GM12878 (cell line): ENCODE results near the gene CDC25A.

Experiments
- CTCF ChIP-seq, 3 experiments: IDR thresholded peaks in 2 of 3; conservative IDR thresholded peaks in 1 of 3; 2 replicates each; pipeline ENCODE4 v1.5.1; 2011; ENCODE audit warnings: low read depth in 3 of 3, low read length in 3 of 3, mild to moderate bottlenecking in 3 of 3, control low read depth in 2 of 3, moderate library complexity in 2 of 3, inconsistent platforms in 1 of 3, mixed read lengths in 1 of 3; ENCODE audit not compliant: control insufficient read depth in 2 of 3, insufficient read depth in 1 of 3; ENCODE audit errors: extremely low read depth in 1 of 3
- HDAC2 ChIP-seq: fragments of 200-600 bp; sonication (generic); IDR thresholded peaks from 2 replicates; pipeline ENCODE4 v1.6.1; 2017
- JUNB ChIP-seq: IDR thresholded peaks from 2 replicates; pipeline ENCODE4 v1.6.1; 2016; ENCODE audit warnings: antibody characterized with exemption, mild to moderate bottlenecking
- JUND ChIP-seq: IDR thresholded peaks from 2 replicates; pipeline ENCODE4 v1.6.1; 2012; ENCODE audit warnings: low read depth, mild to moderate bottlenecking, low read length, improper control_type of control experiment, moderate library complexity
- KLF5 ChIP-seq: fragments of 450-650 bp; IDR thresholded peaks from 2 replicates; pipeline ENCODE4 v1.6.1; 2014; ENCODE audit warnings: mild to moderate bottlenecking; ENCODE audit not compliant: partially characterized antibody
- MAX ChIP-seq: IDR thresholded peaks from 2 replicates; pipeline ENCODE4 v1.6.1; 2012; ENCODE audit warnings: low read depth, low read length, improper control_type of control experiment
- POLR2A ChIP-seq: IDR thresholded peaks from 2 replicates; pipeline ENCODE4 v1.6.1; 2011; ENCODE audit warnings: low read depth, mild to moderate bottlenecking, low read length
- RAD21 ChIP-seq: IDR thresholded peaks from 2 replicates; pipeline ENCODE4 v1.6.1; 2011; ENCODE audit warnings: mild to moderate bottlenecking, low read depth, low read length, moderate library complexity; ENCODE audit not compliant: insufficient read depth
- RCOR1 ChIP-seq: conservative IDR thresholded peaks from 2 replicates; pipeline ENCODE4 v1.6.1; 2012; ENCODE audit warnings: low read depth, low read length, improper control_type of control experiment
- SP1 ChIP-seq: IDR thresholded peaks from one replicate; pipeline ENCODE4 v1.6.1; 2011; ENCODE audit warnings: low read depth, low read length
- ZNF217 ChIP-seq: fragments of 450-650 bp; IDR thresholded peaks from 2 replicates; pipeline ENCODE4 v1.6.1; 2017; ENCODE audit warnings: antibody characterized with exemption, mild to moderate bottlenecking

- TF ChIP-seq CTCF (IDR thresholded peaks at IDR 0.05 in 2 of 3, conservative IDR thresholded peaks at IDR 0.05 in 1 of 3; ENCODE audit: control insufficient read depth in 2 of 3, extremely low read depth in 1 of 3, insufficient read depth in 1 of 3, low read depth in 3 of 3, low read length in 3 of 3): no peak
- no peak for TF ChIP-seq HDAC2
- no peak for TF ChIP-seq POLR2A
- TF ChIP-seq RAD21: no peak
- TF ChIP-seq MAX: no peak
- TF ChIP-seq ZNF217: no peak
- TF ChIP-seq KLF5: no peak
- no peak for TF ChIP-seq SP1
- no peak for TF ChIP-seq JUNB
- no peak for TF ChIP-seq RCOR1
- no peak for TF ChIP-seq JUND
Observed at GRCh38 chr3:48209445-48209844, 21.2 kb upstream of the CDC25A start.
